PC-9 (cell line): ENCODE measurements around the gene EIF3I.

ENCODE experiments used
- EZH2 ChIP-seq: fragments of 200-600 bp; sonication (generic); IDR thresholded peaks from 2 replicates; pipeline ENCODE4 v1.8.0; 2017; ENCODE audit warnings: antibody characterized with exemption, low read depth
- TF ChIP-seq, protein P1 (sequence below): fragments of 200-600 bp; sonication (generic); conservative IDR thresholded peaks from 2 replicates; pipeline ENCODE4 v1.6.1; 2017; ENCODE audit warnings: mixed run types, antibody characterized with exemption, mild to moderate bottlenecking, moderate library complexity

- TF ChIP-seq EZH2 = no peak
- TF ChIP-seq, protein P1, sequence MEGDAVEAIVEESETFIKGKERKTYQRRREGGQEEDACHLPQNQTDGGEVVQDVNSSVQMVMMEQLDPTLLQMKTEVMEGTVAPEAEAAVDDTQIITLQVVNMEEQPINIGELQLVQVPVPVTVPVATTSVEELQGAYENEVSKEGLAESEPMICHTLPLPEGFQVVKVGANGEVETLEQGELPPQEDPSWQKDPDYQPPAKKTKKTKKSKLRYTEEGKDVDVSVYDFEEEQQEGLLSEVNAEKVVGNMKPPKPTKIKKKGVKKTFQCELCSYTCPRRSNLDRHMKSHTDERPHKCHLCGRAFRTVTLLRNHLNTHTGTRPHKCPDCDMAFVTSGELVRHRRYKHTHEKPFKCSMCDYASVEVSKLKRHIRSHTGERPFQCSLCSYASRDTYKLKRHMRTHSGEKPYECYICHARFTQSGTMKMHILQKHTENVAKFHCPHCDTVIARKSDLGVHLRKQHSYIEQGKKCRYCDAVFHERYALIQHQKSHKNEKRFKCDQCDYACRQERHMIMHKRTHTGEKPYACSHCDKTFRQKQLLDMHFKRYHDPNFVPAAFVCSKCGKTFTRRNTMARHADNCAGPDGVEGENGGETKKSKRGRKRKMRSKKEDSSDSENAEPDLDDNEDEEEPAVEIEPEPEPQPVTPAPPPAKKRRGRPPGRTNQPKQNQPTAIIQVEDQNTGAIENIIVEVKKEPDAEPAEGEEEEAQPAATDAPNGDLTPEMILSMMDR = no peak
Measured at GRCh38 chr1:32241001-32241763, 19.0 kb downstream of the EIF3I start.
